ENCODE data around the gene LSP1.
"Not testable (repeated sequence)": the region's sequence is repeated elsewhere in the genome, so short reads cannot be mapped to it uniquely, and the experiment has no call there.

The LSP1 gene, protein sequence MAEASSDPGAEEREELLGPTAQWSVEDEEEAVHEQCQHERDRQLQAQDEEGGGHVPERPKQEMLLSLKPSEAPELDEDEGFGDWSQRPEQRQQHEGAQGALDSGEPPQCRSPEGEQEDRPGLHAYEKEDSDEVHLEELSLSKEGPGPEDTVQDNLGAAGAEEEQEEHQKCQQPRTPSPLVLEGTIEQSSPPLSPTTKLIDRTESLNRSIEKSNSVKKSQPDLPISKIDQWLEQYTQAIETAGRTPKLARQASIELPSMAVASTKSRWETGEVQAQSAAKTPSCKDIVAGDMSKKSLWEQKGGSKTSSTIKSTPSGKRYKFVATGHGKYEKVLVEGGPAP

DNA sequence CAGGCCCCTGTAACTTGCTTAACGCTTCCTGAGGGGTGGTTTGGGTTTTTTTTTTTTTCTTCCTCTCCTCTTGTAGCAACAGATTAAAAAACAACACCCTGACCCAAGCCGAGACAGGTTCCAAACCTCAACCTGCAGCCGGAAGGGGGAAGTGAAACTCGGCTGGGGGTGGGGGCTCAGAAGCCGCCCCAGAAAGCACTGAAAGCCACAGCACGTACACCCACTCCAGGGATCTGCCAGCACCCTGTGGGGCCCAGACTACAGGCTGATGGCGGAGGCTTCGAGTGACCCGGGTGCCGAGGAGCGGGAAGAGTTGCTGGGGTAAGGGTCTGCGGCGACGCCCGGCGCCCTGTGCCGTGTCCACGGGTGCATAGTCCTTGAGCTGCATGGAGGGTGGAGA is at the start of gene LSP1:
TSS of gene LSP1 (plus strand) at position 208 of the 400 bp plus-strand sequence. CDS start at position 269, 61 bp downstream.
- DNase-seq (ENCODE audit: low read depth, low spot score) = no peak
- H3K27ac ChIP-seq = no peak within 1 kb of the TSS

DNA sequence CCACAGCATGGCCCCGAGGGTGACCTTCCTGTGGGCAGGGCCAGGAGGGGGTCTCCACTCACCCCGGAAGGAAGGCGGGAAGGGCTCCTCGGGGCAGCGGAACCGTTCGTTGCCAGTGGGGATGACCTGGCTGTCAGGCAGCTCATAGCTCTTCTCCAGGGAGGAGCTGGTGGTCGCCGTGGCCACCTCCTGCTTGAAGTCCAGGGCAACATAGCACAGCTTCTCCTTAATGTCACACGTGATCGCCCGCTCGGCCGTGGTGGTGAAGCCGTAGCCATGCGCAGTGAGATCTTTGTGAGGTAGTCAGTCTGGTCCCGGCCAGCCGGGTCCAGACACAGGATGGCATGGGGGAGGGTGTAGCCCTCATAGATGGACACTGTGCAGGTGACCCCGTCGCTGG is 49.6 kb upstream of the LSP1 start:
- no peak overlapping the region for H3K27ac ChIP-seq
- no peak for DNase-seq (ENCODE audit: low read depth, low spot score)

DNA sequence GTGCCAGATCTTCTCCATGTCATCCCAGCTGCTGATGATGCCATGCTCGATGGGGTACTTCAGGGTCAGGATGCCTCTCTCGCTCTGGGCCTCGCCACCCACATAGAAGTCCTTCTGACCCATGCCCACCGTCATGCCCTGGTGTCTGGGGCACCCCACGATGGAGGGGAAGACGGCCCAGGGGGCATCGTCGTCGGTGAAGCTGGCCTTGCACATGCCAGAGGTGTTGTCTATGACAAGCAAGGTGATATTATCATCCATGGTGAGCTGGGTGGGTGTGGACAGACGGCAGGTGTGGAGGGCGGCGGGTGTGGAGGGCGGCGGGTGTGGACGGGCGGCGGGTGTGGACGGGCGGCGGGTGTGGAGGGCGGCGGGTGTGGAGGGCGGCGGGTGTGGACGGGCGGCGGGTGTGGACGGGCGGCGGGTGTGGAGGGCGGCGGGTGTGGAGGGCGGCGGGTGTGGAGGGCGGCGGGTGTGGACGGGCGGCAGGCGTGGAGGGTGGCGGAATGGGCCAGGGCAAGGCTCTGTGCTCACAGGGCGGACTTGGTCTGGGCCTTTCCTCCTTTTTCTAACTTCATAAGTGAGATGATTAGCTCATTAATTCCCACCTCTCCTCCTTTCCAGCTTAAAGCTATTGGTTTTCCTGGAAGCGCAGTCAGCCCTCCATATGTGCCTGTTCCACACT is 48.9 kb upstream of the LSP1 start:
- H3K27ac ChIP-seq; DNase-seq (ENCODE audit: low read depth, low spot score): not testable (repeated sequence)

DNA sequence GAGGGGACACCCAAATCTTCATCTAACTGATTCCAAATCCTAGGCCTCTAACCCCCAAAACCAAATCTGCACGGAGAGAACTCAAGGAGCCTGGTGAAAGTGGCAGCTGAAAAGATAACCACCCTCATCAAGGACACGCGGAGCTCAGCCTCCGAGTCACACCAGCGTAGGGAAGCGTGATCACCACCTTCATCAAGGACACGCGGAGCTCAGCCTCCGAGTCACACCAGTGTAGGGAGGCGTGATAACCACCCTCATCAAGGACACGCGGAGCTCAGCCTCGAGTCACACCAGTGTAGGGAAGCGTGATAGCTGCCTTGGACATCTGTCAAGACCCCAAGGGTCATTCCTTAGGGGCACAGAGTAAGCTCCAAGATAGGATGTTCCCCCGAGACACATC is 47.4 kb upstream of the LSP1 start:
- DNase-seq (ENCODE audit: low read depth, low spot score) = no peak

DNA sequence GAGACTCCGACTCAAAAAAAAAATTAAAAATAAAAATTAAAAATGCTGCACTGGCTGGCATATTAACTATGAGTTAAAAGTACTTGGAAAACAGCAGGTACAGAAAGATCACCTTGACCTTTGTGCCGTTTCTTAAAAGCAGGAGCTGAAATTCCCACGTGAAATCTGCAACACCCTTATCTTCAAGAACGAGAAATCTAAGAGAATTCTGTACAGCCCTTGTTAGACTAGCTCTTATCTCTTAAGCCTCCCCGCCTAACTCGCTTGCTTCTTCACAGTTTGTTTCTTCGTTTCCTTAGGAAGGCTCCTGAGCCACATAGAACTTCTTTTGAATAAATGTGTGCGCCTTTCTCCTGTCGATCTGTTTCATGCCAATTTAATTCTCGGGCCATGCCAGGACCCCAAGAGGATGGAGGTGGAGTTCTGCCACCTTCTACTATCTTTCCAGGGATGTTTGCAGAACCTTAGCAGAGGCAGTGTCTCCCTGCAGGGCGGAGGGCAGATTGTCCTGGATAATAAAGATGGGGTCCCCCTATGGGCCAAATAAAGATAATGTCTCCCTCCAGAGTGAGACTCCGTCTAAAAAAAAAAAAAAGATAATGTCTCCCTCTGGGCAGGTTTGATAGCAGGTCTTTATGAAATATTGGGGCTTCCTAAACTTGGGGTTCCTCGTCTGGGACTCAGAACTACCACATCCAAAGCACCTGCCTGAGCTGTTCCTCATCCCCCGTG is 45.5 kb upstream of the LSP1 start:
- no peak overlapping the region for H3K27ac ChIP-seq
- no peak for DNase-seq (ENCODE audit: low read depth, low spot score)

More for the DNA sequence above, 47.4 kb upstream of the LSP1 start:
- no peak overlapping the region for H3K27ac ChIP-seq

DNA sequence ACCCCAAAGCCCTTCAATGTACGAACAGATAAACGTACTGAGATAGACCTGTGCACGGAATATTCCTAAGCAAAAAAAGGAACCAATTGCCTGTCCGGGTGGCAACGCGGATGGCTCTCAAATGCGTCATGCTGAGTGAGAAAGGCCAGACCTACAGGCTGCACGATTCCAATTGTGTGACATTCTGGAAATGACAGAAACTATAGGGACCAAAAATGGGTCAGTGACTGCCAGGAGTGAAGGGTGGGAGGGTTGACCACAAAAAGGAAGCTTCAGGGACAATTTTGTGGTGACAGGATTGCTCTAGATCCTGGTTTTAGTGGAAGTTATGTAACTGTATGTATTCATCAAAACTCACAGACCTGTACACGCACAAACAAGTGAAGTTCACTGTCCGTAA is 42.1 kb upstream of the LSP1 start:
- DNase-seq (ENCODE audit: low read depth, low spot score) = no peak
- H3K27ac ChIP-seq = no peak overlapping the region

DNA sequence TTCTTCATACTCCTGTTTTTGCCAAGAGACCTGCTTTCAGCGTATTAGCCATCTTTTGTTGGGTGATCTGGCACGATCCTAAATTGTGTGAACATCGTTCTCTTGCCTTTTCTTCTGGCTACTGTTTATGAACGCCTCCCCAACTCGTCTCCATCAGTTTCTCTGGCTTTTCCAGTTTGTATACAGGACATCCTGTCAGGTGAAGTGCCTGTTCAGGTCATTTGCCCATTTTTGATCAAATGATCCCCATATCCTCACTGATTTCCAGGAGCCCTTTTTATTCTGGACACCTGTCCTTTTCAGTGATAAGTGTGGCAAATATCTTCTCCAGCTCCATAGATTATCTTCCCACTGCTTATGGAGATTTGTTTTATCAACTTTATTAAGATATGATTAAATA is 40.6 kb upstream of the LSP1 start:
- H3K27ac ChIP-seq = no peak overlapping the region
- DNase-seq (ENCODE audit: low read depth, low spot score) = no peak

DNA sequence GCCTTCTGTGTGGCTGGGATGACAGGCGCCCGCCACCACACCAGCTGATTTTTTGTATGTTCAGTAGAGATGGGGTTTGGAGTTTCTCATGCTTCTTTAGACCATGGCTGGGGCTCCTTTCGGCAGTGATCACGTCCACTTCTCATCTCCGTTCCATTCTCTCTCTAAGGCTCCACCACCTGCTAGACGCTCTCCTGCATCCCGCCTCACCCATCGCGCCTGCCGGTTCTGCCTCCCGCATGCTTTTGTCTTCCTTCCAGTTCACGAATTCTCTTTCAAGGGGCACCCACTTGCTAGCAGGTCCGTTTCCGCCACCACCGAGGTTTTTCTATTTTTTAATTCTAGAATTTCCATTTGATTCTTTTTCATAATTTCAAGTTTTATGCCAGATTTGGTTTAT is 40.1 kb upstream of the LSP1 start:
- H3K27ac ChIP-seq = no peak overlapping the region
- DNase-seq (ENCODE audit: low read depth, low spot score) = no peak

DNA sequence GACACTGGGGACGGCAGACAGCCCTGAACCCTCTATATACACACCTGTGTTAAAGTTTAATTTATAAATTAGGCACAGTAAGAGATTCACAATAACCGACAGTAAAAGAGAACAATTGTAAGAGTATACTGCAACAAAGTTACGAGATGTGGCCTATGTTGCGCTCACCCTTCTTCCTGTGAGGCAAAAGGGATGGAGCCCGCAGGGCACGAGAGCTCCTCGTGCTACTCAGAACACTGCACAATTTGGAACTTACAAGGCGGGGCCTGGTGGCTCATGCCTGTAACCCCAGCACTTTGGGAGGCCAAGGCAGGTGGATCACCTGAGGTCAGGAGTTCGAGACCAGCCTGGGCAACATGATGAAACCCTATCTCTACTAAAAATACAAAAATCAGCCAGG is 39.5 kb upstream of the LSP1 start:
- not testable (repeated sequence) for H3K27ac ChIP-seq; DNase-seq (ENCODE audit: low read depth, low spot score)

DNA sequence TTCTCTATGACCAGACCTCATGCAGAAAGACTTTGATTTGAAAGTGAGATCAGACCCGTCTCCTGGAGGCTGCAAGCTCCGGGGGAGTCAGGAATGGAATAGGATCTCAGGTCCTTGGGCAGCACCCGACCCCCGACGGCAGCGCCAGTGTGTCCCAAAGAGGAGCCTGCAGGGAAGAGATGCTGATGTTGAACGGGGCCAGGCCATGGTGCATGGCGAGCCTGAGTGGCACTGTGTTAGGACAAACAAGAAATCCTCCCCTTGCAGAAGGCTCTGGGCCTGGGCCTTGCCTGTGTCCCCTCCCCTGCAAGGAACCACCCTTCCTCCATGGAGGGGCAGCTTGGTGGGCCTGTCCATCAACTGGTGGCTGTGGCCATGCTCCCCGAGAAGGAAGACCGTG is 38.2 kb upstream of the LSP1 start:
- no peak for DNase-seq (ENCODE audit: low read depth, low spot score)
- H3K27ac ChIP-seq = no peak overlapping the region

DNA sequence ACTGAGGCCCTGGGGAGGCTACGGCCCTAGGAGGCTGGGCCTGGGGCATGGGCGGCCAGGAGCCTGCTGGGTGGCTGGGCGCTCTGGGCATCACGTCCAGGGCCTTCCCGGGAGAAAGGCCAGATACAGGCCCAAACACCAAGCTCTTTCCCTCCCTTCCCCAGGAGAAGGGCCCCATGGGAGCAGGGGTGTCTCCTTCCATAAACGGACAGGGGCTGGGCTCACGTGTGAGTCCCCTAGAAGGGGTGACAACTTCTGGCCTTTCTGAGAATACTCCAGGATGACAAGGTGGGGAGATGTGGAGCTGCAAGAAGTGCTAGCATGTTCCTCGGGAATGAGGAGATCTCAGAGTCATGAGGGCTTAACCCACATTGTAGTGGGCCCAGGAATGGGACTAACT is 37.6 kb upstream of the LSP1 start:
- no peak overlapping the region for H3K27ac ChIP-seq
- DNase-seq (ENCODE audit: low read depth, low spot score) = no peak

DNA sequence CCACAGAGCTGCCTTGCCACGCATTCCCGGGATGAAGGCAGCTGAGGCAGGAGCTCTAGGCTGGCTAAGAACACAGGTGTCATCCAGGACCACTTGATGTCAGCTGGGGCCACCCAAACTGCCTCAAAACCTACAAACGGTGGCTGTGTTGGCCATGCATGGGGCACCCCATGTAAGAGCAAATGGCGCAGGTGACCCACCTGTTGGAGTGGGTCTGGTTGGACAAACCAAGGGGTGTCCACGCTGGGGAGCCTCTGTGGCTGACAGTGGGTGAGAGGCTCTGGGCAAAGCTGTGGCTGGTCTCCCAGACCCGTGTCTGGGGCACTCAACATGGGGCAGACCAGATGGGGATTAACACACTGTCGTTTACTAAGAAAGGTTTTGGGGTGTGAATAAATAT is 37.1 kb upstream of the LSP1 start:
- no peak for DNase-seq (ENCODE audit: low read depth, low spot score)
- no peak overlapping the region for H3K27ac ChIP-seq

DNA sequence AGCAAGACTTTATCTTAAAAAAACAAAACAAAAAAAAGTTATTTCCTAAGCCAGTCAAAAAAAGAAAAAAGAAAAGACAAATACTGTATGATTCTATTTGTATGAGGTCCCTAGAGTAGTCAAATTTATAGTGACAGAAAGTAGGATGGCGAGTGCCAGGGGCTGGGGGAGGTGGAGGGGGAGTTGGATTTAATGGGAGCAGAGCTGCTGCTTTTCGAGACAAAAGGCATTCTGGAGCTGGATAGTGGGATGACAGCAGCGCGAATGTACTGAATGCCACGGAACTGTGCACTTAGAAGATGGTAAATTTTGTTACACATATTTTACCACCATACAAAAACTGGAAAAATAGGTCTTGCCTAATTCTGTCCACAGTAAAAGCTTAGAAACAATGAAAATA is 35.9 kb upstream of the LSP1 start:
- no peak for DNase-seq (ENCODE audit: low read depth, low spot score)
- H3K27ac ChIP-seq = peak overlapping the region; percentile 39

DNA sequence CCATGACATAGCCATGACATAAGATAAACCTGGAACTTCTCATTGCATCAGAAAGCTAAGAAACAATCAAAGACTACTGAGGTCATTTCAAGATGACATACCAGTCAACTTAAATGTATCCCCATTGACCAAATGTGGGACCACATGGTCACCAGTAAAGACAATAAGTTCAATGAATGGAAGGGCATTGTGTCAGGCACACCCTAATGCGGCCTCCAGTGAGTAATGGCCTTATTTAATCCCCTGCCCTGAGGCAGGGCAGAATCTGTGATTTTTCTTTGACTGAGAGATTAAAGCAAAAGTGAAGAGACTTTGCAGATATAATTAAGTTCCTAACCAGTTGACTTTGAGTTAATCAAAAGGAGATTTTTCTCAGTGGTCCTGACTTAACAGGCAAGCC is 35.4 kb upstream of the LSP1 start:
- DNase-seq (ENCODE audit: low read depth, low spot score) = no peak
- H3K27ac ChIP-seq = peak overlapping the region; percentile 39

DNA sequence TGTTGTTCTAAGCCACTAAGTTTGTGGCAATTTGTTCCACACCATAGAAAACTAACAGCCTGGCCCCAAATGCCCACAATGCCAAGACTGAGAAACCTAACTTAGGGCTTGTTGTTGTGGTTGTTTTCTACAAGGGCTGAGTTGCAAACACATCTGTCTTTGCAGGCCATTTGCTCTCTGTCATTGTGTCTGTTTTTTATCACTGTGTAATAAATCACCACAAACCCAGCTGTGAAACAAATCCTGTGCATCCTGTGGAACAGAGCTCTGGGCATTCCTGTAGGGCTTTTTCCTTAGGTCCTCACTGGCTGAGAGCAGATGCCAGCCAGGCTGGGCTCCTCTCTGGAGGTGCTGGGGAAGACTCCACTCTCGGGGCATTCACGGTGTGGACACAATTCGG is 33.8 kb upstream of the LSP1 start:
- no peak overlapping the region for H3K27ac ChIP-seq
- no peak for DNase-seq (ENCODE audit: low read depth, low spot score)

DNA sequence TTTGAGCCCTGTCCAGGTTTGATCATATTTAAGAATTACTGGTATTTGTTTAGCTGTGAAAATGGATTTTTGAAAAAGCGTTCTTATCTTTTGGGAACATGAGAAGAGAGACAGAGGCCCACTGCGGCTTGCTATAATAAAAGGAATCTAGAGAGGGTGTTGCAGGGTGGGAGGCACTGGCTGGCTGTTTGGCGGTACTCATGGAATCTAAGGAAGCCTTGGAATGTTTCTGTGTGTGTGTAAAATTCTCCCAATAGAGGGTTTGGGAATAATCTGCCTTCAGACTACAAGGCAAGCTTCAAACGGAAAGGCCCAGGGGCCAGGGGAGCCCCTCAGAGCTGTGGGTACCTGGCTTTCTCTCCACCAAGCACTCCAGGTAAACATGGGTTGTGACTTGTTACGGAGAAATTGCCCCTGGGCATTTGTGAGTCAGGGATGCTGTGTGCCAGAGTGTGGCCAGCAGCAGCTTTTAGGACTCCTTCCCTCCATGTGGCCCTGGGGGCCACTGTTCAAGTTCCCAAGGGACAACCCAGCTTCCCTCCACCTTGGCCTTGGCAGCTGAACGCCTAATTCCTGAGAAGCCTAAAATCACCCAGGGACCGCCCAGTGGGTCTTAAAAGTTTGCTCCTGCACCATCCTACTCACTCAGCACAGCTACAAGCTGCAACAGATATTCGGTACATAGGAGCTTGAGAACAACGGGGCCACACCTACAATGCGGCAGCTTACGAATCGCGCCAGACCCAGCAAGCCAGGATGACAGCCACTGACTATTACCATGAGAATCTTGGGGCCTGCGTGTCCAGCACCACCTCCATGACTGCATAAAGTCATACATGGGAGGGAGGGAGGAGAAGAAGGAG is 32.2 kb upstream of the LSP1 start:
- peak overlapping the region; percentile 62 for H3K27ac ChIP-seq
- peak; percentile 76 for DNase-seq (ENCODE audit: low read depth, low spot score)

DNA sequence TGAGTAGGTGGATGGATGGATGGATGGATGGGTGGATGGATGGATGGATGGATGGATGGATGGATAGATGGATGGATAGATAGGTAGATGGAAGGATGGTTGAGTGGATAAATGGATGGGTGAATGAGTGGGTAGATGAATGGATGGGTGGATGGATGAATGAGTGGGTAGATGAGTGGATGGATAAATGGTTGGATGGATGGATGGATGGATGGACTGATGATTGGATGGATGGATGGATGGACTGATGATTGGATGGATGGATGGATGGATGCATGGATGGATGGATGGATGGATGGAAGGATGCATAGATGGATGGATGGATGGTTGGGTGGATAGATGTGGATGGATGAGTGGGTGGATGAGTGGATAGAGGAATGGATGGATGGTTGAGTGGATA is 31.3 kb upstream of the LSP1 start:
- H3K27ac ChIP-seq = peak overlapping the region; percentile 62
- DNase-seq (ENCODE audit: low read depth, low spot score) = no peak

DNA sequence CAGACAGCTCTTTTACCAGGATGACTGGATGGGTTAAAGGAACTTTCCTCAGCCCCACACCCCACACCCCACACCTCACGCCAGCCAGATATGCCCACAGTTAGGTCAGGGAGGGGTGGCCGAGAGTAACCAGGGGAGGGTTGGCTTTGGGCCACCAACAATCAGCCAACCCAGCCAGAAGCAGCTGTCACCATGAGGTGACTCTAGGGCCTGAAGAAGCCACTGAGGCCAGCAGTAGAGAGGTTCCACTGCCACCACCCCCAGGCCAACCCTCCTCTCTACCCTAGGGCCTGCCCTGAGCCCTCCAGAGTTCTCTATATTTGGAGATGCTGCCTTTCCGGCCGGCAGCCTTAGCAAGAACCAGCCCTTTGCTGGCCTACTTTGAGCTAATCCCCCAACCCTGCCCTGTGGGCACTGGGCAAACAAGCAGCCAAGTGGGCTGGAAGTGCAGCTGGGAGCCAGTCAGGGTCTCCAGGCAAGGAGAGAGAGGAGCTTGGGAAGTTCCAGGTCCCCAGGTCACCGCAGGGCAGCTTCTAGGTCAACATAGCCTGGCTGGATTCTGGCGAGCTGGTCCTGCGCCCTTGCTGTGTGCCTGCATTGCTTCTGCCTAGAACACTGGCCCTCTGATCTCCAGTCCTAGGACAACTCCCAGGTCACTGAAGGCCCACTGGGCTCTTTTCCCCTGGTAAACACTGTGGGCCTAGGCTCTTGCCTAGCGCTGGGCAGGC is 30.1 kb upstream of the LSP1 start:
- no peak overlapping the region for H3K27ac ChIP-seq
- no peak for DNase-seq (ENCODE audit: low read depth, low spot score)

DNA sequence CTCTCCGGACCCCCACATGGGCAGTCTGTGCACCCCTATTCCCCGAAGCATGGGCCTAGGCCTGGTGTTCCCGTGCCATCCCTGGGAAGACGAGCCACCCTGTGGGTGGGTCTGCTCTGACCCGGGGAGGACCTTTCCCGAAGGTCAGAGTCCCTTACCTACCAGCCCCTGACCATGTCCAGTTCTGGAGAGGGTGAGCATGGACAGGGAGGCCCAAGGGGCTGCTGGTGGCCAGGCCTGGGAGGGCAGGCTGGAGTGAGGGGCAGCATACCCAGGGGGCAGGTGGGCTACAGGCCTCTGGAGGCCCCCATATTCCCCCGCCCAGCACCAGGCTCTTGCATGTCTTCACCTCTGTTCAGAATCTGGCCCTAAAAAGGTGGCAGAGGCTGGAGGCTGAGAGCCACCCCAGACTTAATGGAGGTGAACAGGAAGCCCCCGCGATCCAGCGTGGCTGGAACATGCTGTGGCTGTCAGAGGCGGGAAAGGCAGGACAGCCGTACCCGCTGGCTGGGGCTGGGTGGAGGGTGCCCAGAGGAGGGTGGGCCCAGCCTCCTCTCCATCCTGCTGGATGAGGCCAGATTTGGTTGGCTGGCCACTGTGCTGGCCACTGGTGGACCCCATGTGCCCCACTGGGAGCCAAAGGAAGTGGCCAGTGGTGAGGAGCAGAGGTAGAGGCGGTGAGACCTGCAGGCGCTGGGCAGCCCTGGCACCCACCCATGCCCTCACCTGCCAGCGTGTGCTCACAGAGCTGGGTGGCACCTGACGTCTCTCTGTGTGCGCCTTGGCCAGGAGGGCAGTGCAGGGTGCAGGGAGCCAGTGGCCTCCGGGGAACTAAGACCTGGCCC is 29.3 kb upstream of the LSP1 start:
- DNase-seq (ENCODE audit: low read depth, low spot score) = no peak
- H3K27ac ChIP-seq = no peak overlapping the region

Measured in epithelial cell of prostate (primary cell).